ENCODE results near the gene DHFR.
"Not testable (repeated sequence)": the region's sequence is repeated elsewhere in the genome, so short reads cannot be mapped to it uniquely, and the experiment has no call there.

DNA sequence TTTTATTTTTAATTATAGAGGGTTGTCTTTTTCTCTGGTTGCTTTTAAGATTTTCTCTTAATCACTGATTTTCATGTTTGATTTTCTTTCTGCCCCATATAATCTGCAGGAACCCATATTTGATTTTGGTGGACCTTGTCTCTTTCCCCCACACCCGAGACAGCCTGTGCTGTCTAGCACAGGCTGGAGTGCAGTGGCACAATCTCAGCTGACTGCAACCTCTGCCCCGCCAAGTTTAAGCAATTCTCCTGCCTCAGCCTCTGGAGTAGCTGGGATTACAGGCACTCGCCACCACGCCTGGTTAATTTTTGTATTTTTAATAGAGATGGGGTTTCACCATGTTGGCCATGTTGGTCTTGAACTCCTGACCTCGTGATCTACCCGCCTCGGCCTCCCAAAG is 5.9 kb upstream of the DHFR start:
- TF ChIP-seq, protein P1, sequence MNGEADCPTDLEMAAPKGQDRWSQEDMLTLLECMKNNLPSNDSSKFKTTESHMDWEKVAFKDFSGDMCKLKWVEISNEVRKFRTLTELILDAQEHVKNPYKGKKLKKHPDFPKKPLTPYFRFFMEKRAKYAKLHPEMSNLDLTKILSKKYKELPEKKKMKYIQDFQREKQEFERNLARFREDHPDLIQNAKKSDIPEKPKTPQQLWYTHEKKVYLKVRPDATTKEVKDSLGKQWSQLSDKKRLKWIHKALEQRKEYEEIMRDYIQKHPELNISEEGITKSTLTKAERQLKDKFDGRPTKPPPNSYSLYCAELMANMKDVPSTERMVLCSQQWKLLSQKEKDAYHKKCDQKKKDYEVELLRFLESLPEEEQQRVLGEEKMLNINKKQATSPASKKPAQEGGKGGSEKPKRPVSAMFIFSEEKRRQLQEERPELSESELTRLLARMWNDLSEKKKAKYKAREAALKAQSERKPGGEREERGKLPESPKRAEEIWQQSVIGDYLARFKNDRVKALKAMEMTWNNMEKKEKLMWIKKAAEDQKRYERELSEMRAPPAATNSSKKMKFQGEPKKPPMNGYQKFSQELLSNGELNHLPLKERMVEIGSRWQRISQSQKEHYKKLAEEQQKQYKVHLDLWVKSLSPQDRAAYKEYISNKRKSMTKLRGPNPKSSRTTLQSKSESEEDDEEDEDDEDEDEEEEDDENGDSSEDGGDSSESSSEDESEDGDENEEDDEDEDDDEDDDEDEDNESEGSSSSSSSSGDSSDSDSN (IDR thresholded peaks at IDR 0.05; ENCODE audit: borderline replicate concordance in 1 of 2, low read depth in 2 of 2, low read length in 2 of 2), result not testable (repeated sequence)
- not testable (repeated sequence) for TF ChIP-seq CHD1 (IDR thresholded peaks at IDR 0.05; ENCODE audit: low read length); RAD21 (CRISPR knock-in tag; conservative IDR thresholded peaks at IDR 0.05 in 1 of 2, IDR thresholded peaks at IDR 0.05 in 1 of 2); SIN3B (IDR thresholded peaks at IDR 0.05; ENCODE audit: low read depth)
- TF ChIP-seq, protein P2, sequence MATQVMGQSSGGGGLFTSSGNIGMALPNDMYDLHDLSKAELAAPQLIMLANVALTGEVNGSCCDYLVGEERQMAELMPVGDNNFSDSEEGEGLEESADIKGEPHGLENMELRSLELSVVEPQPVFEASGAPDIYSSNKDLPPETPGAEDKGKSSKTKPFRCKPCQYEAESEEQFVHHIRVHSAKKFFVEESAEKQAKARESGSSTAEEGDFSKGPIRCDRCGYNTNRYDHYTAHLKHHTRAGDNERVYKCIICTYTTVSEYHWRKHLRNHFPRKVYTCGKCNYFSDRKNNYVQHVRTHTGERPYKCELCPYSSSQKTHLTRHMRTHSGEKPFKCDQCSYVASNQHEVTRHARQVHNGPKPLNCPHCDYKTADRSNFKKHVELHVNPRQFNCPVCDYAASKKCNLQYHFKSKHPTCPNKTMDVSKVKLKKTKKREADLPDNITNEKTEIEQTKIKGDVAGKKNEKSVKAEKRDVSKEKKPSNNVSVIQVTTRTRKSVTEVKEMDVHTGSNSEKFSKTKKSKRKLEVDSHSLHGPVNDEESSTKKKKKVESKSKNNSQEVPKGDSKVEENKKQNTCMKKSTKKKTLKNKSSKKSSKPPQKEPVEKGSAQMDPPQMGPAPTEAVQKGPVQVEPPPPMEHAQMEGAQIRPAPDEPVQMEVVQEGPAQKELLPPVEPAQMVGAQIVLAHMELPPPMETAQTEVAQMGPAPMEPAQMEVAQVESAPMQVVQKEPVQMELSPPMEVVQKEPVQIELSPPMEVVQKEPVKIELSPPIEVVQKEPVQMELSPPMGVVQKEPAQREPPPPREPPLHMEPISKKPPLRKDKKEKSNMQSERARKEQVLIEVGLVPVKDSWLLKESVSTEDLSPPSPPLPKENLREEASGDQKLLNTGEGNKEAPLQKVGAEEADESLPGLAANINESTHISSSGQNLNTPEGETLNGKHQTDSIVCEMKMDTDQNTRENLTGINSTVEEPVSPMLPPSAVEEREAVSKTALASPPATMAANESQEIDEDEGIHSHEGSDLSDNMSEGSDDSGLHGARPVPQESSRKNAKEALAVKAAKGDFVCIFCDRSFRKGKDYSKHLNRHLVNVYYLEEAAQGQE (IDR thresholded peaks at IDR 0.05; ENCODE audit: borderline replicate concordance), result not testable (repeated sequence)
- TF ChIP-seq, protein P2 (CRISPR knock-in tag; IDR thresholded peaks at IDR 0.05; ENCODE audit: low read depth), result not testable (repeated sequence)
